Fibroblast of lung (primary cell): ENCODE results near the gene CYP2C19. TPM values are rescaled to one million over a fixed set of nuclear protein-coding genes. Genes with fewer than 3 reads are reported as not detected.

Source experiments
- DNase-seq, 2 donors: peaks; one replicate each; pipeline versions ENCODE4 v3.0.0 to v3.0.0-alpha.2; 2010; ENCODE audit warnings: low read depth in 2 of 2
- H2AFZ ChIP-seq: 2 replicates; pipeline ENCODE4 v1.5.1; 2012; ENCODE audit warnings: low read length, control low read depth, inconsistent platforms
- H3K27ac ChIP-seq: 2 replicates; pipeline ENCODE4 v1.5.1; 2011; ENCODE audit warnings: low read length, control low read depth; ENCODE audit not compliant: insufficient read depth
- H3K27me3 ChIP-seq: 2 replicates; pipeline ENCODE4 v1.5.1; 2011; ENCODE audit warnings: mild to moderate bottlenecking, low read length; ENCODE audit not compliant: control insufficient read depth, insufficient read depth
- H3K36me3 ChIP-seq: 2 replicates; pipeline ENCODE4 v1.5.1; 2011; ENCODE audit warnings: low read length; ENCODE audit not compliant: control insufficient read depth, insufficient read depth
- H3K4me1 ChIP-seq: 2 replicates; pipeline ENCODE4 v1.5.1; 2011; ENCODE audit warnings: low read length; ENCODE audit not compliant: control insufficient read depth, insufficient read depth; ENCODE audit errors: extremely low read depth
- H3K4me2 ChIP-seq: 2 replicates; pipeline ENCODE4 v1.5.1; 2011; ENCODE audit warnings: low read length, control low read depth; ENCODE audit not compliant: insufficient read depth; ENCODE audit errors: extremely low read depth
- H3K4me3 ChIP-seq, 4 experiments: fragments of 200-600 bp in 1 of 4; sonication (generic) in 1 of 4; replicated peaks in 1 of 4; 2 replicates each; pipeline ENCODE4 v1.5.1; 2011 to 2016; ENCODE audit warnings: low read length in 4 of 4, low read depth in 3 of 4, mild to moderate bottlenecking in 3 of 4, control low read depth in 2 of 4, inconsistent platforms in 1 of 4, mixed read lengths in 1 of 4; ENCODE audit not compliant: insufficient read depth in 1 of 4; ENCODE audit errors: control extremely low read depth in 1 of 4
- H3K79me2 ChIP-seq: 2 replicates; pipeline ENCODE4 v1.5.1; 2012; ENCODE audit warnings: mild to moderate bottlenecking, low read length, inconsistent platforms; ENCODE audit not compliant: control insufficient read depth, insufficient read depth
- H3K9ac ChIP-seq: 2 replicates; pipeline ENCODE4 v1.5.1; 2011; ENCODE audit warnings: mild to moderate bottlenecking, low read length, control low read depth; ENCODE audit not compliant: insufficient read depth
- H3K9me3 ChIP-seq: 2 replicates; pipeline ENCODE4 v1.5.1; 2012; ENCODE audit warnings: low read depth, low read length; ENCODE audit not compliant: control insufficient read depth, insufficient read depth
- H4K20me1 ChIP-seq: 2 replicates; pipeline ENCODE4 v1.5.1; 2011; ENCODE audit warnings: low read length; ENCODE audit not compliant: control insufficient read depth, insufficient read depth; ENCODE audit errors: extremely low read depth
- EZH2 ChIP-seq: IDR thresholded peaks from 2 replicates; pipeline ENCODE4 v1.5.1; 2012; ENCODE audit warnings: low read length, control low read depth, mild to moderate bottlenecking; ENCODE audit errors: missing control alignments
- polyA plus RNA-seq, 2 donors: library from polyadenylated mRNA; depleted of rRNA in 1 of 2; stranded (reverse) in 1 of 2; unstranded in 1 of 2; fragments of >200 nt; gene quantifications; 2 replicates each; pipeline ENCODE4 v1.2.1, GENCODE V29; 2011 to 2012; ENCODE audit warnings: missing spikeins in 1 of 2
- total RNA-seq: library from RNA; depleted of rRNA; stranded (reverse); fragments of >200 nt; gene quantifications from 2 replicates; pipeline ENCODE4 v1.2.1, GENCODE V29; 2014
- TF ChIP-seq, protein P1 (sequence below), 2 donors: IDR thresholded peaks in 1 of 2; conservative IDR thresholded peaks in 1 of 2; 1 replicate in 1 of 2; 2 replicates in 1 of 2; pipeline ENCODE4 v1.5.1; 2011 to 2012; ENCODE audit warnings: low read length in 2 of 2, control low read depth in 1 of 2, inconsistent platforms in 1 of 2, low read depth in 1 of 2, mild to moderate bottlenecking in 1 of 2

The CYP2C19 gene
- total and polyA plus RNA-seq, 2 donors (not counting 1 experiment from before 2014, with no cell fraction given) = not detected

DNA sequence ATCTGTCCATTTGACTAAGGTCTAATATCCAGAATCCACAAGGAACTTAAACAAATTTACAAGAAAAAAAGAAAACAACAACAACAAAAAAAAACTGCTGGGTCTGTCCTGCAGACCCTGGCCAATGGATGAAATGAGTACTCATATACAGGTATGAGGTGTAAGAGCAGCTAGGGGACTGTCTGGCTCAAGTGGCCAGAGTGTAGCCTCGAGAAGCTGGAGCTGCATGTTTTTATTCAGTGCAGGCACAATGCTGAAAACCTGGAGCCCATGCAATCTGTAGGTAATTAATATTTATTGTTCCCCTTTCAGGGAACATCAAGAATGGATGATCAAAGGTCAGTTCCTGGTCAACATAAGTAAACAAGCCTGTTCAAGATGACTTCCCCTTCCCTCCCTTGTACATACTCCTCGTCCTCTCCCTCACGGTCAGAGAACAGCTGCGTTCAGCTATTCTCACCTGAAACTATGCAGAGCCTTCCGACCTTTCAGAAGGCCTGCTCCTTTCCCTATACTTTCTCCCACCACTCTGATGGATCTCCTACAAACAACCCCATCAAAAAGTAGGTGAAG lies 15.5 kb downstream of the CYP2C19 start:
- no peak overlapping the region for H3K27ac ChIP-seq
- H3K36me3 ChIP-seq = no peaks in the 10 kb centered on the region
- H2AFZ ChIP-seq = no peak overlapping the region
- H3K9me3 ChIP-seq = no peaks in the 10 kb centered on the region
- DNase-seq = no peak
- TF ChIP-seq, protein P1, sequence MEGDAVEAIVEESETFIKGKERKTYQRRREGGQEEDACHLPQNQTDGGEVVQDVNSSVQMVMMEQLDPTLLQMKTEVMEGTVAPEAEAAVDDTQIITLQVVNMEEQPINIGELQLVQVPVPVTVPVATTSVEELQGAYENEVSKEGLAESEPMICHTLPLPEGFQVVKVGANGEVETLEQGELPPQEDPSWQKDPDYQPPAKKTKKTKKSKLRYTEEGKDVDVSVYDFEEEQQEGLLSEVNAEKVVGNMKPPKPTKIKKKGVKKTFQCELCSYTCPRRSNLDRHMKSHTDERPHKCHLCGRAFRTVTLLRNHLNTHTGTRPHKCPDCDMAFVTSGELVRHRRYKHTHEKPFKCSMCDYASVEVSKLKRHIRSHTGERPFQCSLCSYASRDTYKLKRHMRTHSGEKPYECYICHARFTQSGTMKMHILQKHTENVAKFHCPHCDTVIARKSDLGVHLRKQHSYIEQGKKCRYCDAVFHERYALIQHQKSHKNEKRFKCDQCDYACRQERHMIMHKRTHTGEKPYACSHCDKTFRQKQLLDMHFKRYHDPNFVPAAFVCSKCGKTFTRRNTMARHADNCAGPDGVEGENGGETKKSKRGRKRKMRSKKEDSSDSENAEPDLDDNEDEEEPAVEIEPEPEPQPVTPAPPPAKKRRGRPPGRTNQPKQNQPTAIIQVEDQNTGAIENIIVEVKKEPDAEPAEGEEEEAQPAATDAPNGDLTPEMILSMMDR (conservative IDR thresholded peaks at IDR 0.05 in 1 of 2, IDR thresholded peaks at IDR 0.05 in 1 of 2; ENCODE audit: low read depth in 1 of 2, low read length in 2 of 2) = no peak
- TF ChIP-seq EZH2 = no peak
- H3K27me3 ChIP-seq = no peaks in the 10 kb centered on the region
- H3K4me1 ChIP-seq = no peaks in the 10 kb centered on the region
- H3K4me3 ChIP-seq = no peak overlapping the region
- H3K4me2 ChIP-seq = no peak overlapping the region
- H3K9ac ChIP-seq = no peak overlapping the region
- no peaks in the 10 kb centered on the region for H4K20me1 ChIP-seq
- H3K79me2 ChIP-seq = no peaks in the 10 kb centered on the region

DNA sequence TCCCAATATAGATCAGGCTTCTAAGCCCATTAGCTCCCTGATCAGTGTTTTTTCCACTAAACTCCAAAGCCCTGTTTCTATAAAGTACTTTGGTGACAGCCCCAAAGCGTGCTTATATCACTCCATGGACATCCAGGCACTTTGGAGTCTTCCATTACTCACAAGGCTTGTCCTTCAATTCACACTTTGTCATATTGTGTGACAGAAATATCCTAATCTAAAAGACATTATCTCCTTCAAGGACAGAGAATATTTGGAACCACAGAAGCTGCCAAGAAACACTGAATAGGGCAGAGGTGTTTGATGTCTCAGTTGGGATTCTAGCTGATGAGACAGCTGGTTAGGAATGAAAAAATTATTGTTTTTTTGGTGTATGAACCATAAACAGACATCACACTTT lies 18.4 kb downstream of the CYP2C19 start:
- H3K27me3 ChIP-seq = no peaks in the 10 kb centered on the region
- no peak overlapping the region for H3K9ac ChIP-seq
- no peak overlapping the region for H2AFZ ChIP-seq
- H3K9me3 ChIP-seq = no peaks in the 10 kb centered on the region
- no peak for TF ChIP-seq EZH2
- TF ChIP-seq, protein P1 (conservative IDR thresholded peaks at IDR 0.05 in 1 of 2, IDR thresholded peaks at IDR 0.05 in 1 of 2; ENCODE audit: low read depth in 1 of 2, low read length in 2 of 2) = no peak
- H3K79me2 ChIP-seq = no peaks in the 10 kb centered on the region
- no peak overlapping the region for H3K4me3 ChIP-seq
- H3K4me2 ChIP-seq = no peak overlapping the region
- no peaks in the 10 kb centered on the region for H3K36me3 ChIP-seq
- H4K20me1 ChIP-seq = no peaks in the 10 kb centered on the region
- H3K4me1 ChIP-seq = no peaks in the 10 kb centered on the region
- no peak overlapping the region for H3K27ac ChIP-seq
- DNase-seq = no peak

DNA sequence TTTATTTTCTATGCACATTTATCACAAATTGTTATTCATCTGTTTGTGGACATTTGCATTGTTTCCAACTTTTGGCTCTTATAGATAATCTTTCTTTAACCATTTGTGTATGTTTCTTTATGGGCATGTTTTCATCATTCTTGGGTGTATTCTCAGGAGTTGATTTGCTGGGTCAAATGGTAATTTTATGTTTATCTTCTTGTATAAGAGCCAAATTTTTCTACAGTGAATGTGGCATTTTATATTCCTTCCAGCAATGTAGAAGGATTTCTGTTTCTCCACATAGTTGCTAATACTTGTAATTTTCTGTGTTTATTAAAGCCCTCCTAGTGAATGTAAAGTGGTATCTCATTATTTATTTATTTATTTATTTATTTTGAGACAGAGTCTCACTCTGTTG lies 21.8 kb downstream of the CYP2C19 start:
- TF ChIP-seq, protein P1 (conservative IDR thresholded peaks at IDR 0.05 in 1 of 2, IDR thresholded peaks at IDR 0.05 in 1 of 2; ENCODE audit: low read depth in 1 of 2, low read length in 2 of 2) = no peak
- no peak for TF ChIP-seq EZH2
- no peaks in the 10 kb centered on the region for H3K27me3 ChIP-seq
- DNase-seq = no peak
- H3K36me3 ChIP-seq = no peaks in the 10 kb centered on the region
- no peak overlapping the region for H3K4me3 ChIP-seq
- no peak overlapping the region for H2AFZ ChIP-seq
- no peak overlapping the region for H3K9ac ChIP-seq
- H4K20me1 ChIP-seq = no peaks in the 10 kb centered on the region
- H3K4me2 ChIP-seq = no peak overlapping the region
- no peaks in the 10 kb centered on the region for H3K4me1 ChIP-seq
- no peak overlapping the region for H3K27ac ChIP-seq
- no peaks in the 10 kb centered on the region for H3K9me3 ChIP-seq
- no peaks in the 10 kb centered on the region for H3K79me2 ChIP-seq
